NT2/D1 (cell line): Measurements from ENCODE around the gene PRRG2.

Experiments
- SUZ12 ChIP-seq: IDR thresholded peaks from 2 replicates; pipeline ENCODE4 v1.6.1; 2011; ENCODE audit not compliant: insufficient read length, insufficient read depth; ENCODE audit errors: extremely low read depth
- ZNF274 ChIP-seq: IDR thresholded peaks from 2 replicates; pipeline ENCODE4 v1.6.1; 2011; ENCODE audit warnings: mild to moderate bottlenecking, low read depth, low read length

DNA sequence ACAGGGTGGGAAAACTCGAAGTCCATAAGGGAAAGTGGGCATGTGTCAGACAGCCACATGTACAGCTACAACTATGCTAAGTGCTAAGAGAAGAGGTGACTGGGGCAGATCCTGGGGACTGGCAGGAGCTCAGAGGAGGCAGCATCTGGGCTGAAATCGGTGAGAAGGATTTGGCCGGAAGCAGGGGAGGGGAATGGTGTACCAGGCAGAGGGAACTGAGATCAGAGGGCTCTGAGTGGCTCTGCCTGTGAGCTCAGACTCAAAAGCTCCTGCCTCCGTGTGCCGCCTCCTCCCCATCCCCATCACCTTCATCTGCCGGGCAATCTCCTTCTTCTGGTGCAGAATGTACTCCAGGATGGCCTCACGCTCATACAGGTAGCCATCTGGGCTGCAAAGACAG is 22.5 kb upstream of the PRRG2 start:
- TF ChIP-seq ZNF274 (no peak), SUZ12 (no peak)
